Sigmoid colon (tissue), 4 donors: Measurements from ENCODE around the gene PIK3R5.

Experiments
- POLR2AphosphoS5 ChIP-seq, 4 donors: sonication (generic); formaldehyde crosslinking; IDR thresholded peaks; one replicate each; pipeline ENCODE4 v1.6.1; 2017; ENCODE audit warnings: antibody characterized with exemption in 4 of 4
- TF ChIP-seq, protein P1 (sequence below), 4 experiments: fragments of 450-650 bp in 3 of 4; fragments of 200-600 bp in 1 of 4; IDR thresholded peaks; one replicate each; pipeline ENCODE4 v1.5.1; 2016 to 2019; ENCODE audit warnings: antibody characterized with exemption in 4 of 4, mild to moderate bottlenecking in 3 of 4, moderate library complexity in 2 of 4

DNA sequence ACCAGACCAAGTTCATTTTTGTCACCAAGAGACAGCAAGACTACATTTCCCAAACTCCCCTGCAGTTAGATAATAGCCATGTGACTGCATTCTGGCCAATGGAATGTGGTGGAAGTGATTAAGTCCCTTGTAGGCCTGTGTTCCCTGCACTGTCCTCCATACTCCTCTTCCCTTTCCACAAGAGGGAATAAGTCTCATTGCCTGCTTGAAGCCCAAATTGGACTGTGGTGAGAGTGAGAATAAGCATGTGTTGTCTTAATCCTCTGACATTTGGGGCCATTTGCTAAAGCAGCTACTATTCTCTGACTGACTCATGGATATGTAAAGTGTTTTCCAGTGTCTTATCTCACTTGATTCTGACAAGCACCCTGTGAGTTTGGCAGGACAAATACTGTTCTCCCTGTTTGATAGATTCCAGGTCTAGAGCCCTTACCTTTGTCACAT is 118.7 kb downstream of the PIK3R5 start:
- TF ChIP-seq POLR2AphosphoS5 (IDR thresholded peaks at IDR 0.05): no peak
- TF ChIP-seq, protein P1, sequence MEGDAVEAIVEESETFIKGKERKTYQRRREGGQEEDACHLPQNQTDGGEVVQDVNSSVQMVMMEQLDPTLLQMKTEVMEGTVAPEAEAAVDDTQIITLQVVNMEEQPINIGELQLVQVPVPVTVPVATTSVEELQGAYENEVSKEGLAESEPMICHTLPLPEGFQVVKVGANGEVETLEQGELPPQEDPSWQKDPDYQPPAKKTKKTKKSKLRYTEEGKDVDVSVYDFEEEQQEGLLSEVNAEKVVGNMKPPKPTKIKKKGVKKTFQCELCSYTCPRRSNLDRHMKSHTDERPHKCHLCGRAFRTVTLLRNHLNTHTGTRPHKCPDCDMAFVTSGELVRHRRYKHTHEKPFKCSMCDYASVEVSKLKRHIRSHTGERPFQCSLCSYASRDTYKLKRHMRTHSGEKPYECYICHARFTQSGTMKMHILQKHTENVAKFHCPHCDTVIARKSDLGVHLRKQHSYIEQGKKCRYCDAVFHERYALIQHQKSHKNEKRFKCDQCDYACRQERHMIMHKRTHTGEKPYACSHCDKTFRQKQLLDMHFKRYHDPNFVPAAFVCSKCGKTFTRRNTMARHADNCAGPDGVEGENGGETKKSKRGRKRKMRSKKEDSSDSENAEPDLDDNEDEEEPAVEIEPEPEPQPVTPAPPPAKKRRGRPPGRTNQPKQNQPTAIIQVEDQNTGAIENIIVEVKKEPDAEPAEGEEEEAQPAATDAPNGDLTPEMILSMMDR (IDR thresholded peaks at IDR 0.05): no peak
